OCI-LY7 (cell line): ENCODE results near the gene WDR26.

Experiments
- EZH2phosphoT487 ChIP-seq: fragments of 200-600 bp; sonication (generic); IDR thresholded peaks from 2 replicates; pipeline ENCODE4 v1.6.1; 2018; ENCODE audit warnings: low read depth, borderline replicate concordance, mild to moderate bottlenecking, mixed run types, antibody characterized with exemption, low read length, moderate library complexity, mixed read lengths
- TF ChIP-seq, protein P1 (sequence below): fragments of 200-600 bp; sonication (generic); conservative IDR thresholded peaks from 2 replicates; pipeline ENCODE4 v1.5.1; 2014; ENCODE audit warnings: mild to moderate bottlenecking, antibody characterized with exemption, low read length, moderate library complexity, mixed read lengths

DNA sequence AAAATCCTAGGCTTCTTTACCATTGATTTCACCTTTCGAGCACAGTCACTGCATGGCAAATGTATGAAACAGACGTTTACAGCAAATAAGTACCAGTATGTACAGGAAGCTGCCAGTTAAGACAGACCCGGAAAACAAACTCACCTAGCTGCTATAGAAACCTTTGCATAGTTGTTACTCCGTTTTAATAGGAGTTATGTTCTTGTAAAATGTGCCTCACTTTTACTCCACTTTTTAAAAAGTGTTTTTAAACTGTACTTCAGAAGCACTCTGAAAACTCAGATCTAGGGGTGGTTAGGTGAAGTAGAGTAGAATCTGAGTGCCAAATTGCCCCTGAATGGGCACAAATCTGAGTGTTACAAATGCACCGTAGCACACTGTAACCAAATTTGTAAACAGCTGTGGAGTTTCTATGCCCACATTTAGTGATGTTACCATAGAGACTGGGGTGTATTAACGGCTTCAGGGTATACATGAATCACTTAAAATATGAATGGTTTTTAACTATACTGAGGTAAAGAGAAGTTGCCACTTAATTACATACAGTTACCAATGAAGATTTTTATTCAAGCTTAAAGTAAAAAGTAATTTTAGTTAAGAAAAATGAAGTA is 47.2 kb downstream of the WDR26 start:
- TF ChIP-seq, protein P1, sequence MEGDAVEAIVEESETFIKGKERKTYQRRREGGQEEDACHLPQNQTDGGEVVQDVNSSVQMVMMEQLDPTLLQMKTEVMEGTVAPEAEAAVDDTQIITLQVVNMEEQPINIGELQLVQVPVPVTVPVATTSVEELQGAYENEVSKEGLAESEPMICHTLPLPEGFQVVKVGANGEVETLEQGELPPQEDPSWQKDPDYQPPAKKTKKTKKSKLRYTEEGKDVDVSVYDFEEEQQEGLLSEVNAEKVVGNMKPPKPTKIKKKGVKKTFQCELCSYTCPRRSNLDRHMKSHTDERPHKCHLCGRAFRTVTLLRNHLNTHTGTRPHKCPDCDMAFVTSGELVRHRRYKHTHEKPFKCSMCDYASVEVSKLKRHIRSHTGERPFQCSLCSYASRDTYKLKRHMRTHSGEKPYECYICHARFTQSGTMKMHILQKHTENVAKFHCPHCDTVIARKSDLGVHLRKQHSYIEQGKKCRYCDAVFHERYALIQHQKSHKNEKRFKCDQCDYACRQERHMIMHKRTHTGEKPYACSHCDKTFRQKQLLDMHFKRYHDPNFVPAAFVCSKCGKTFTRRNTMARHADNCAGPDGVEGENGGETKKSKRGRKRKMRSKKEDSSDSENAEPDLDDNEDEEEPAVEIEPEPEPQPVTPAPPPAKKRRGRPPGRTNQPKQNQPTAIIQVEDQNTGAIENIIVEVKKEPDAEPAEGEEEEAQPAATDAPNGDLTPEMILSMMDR, result no peak
- no peak for TF ChIP-seq EZH2phosphoT487
